Astrocyte of the cerebellum (primary cell): ENCODE measurements around the gene REP15.
A peak's percentile ranks its signal among the peaks of the same experiment; 100 is the strongest.
"Not testable (repeated sequence)": the region's sequence is repeated elsewhere in the genome, so short reads cannot be mapped to it uniquely, and the experiment has no call there.

Experiments used
- DNase-seq: peaks from one replicate; pipeline ENCODE4 v3.0.0-alpha.2; 2011; ENCODE audit warnings: low read depth
- H3K4me3 ChIP-seq: 2 replicates; pipeline ENCODE4 v1.5.1; 2011; ENCODE audit warnings: mild to moderate bottlenecking, low read depth, low read length, moderate library complexity
- CTCF ChIP-seq: IDR thresholded peaks from 2 replicates; pipeline ENCODE4 v1.5.1; 2012; ENCODE audit warnings: low read length, low read depth, moderate library complexity, mild to moderate bottlenecking; ENCODE audit errors: missing control alignments
- in situ Hi-C: cut with HindIII; loops from 2 replicates; pipeline ENCODE4 v1.10.0; 2017; ENCODE audit warnings: low sequenced_read_pairs

The REP15 gene

GRCh38 chr12:27723212-27723611 lies 27.0 kb downstream of the REP15 start:
- DNase-seq: no peak
- H3K4me3 ChIP-seq: no peak overlapping the region
- in situ Hi-C loops: no loop called here
- TF ChIP-seq CTCF: no peak

GRCh38 chr12:27730097-27730588 lies 33.9 kb downstream of the REP15 start:
- no peak overlapping the region for H3K4me3 ChIP-seq
- no peak for DNase-seq
- TF ChIP-seq CTCF: no peak
- in situ Hi-C loops: no loop called here

GRCh38 chr12:27732281-27732680 lies 36.0 kb downstream of the REP15 start:
- TF ChIP-seq CTCF: peak; percentile 47
- in situ Hi-C loops: no loop called here
- DNase-seq: no peak
- H3K4me3 ChIP-seq: no peak overlapping the region

- in situ Hi-C loops: no loop called here
- DNase-seq: peak; percentile 15
- H3K4me3 ChIP-seq: no peak overlapping the region
- TF ChIP-seq CTCF: peak; percentile 88
Measured at GRCh38 chr12:27733052-27733656, 36.9 kb downstream of the REP15 start.

- in situ Hi-C loops: no loop called here
- no peak overlapping the region for H3K4me3 ChIP-seq
- no peak for TF ChIP-seq CTCF
- DNase-seq: no peak
Measured at GRCh38 chr12:27733791-27734190, 37.5 kb downstream of the REP15 start.

GRCh38 chr12:27734321-27734720 lies 38.1 kb downstream of the REP15 start:
- DNase-seq, in situ Hi-C loops, H3K4me3 ChIP-seq: not testable (repeated sequence)

- no peak overlapping the region for H3K4me3 ChIP-seq
- DNase-seq: no peak
- no peak for TF ChIP-seq CTCF
- in situ Hi-C loops: no loop called here
Measured at GRCh38 chr12:27743601-27744000, 47.4 kb downstream of the REP15 start.

GRCh38 chr12:27745734-27746133 lies 49.5 kb downstream of the REP15 start:
- in situ Hi-C loops, DNase-seq, H3K4me3 ChIP-seq: not testable (repeated sequence)
